ENCODE data around the gene KCNH2.

The KCNH2 gene

GRCh38 chr7:150968056-150968733, 9.9 kb downstream of the KCNH2 start:
- H3K36me3 ChIP-seq (ENCODE audit: low read length), result no peaks in the 10 kb centered on the region
- no peaks in the 10 kb centered on the region for H3K27me3 ChIP-seq (ENCODE audit: low read length)
- no peak overlapping the region for H3K27ac ChIP-seq (ENCODE audit: low read depth, low read length)
- no peak overlapping the region for H3K4me3 ChIP-seq (ENCODE audit: insufficient read depth, low read length, poor library complexity, severe bottlenecking)
- no peaks in the 10 kb centered on the region for H3F3A ChIP-seq (ENCODE audit: insufficient read depth)
- TF ChIP-seq EZH2phosphoT487 (conservative IDR thresholded peaks at IDR 0.05; ENCODE audit: low read length) (no peak), CTCF (IDR thresholded peaks at IDR 0.05; ENCODE audit: insufficient read depth, low read length, poor library complexity, severe bottlenecking) (no peak)
- no peaks in the 10 kb centered on the region for H3K9me2 ChIP-seq (replicated peaks; ENCODE audit: insufficient read depth, low read length)
- H3K9ac ChIP-seq (ENCODE audit: low read length), result no peak overlapping the region
- no peaks in the 10 kb centered on the region for H3K79me2 ChIP-seq (ENCODE audit: insufficient read depth, low read length)
- H4K20me1 ChIP-seq (ENCODE audit: low read depth, low read length), result no peaks in the 10 kb centered on the region
- no peak overlapping the region for H2AFZ ChIP-seq (ENCODE audit: low read depth, low read length, severe bottlenecking)
- no peak overlapping the region for H3K4me2 ChIP-seq (ENCODE audit: low read depth, low read length, poor library complexity, severe bottlenecking)
- no peaks in the 10 kb centered on the region for H3K9me3 ChIP-seq (ENCODE audit: insufficient read depth, low read length)

GRCh38 chr7:150967349-150967748, 10.8 kb downstream of the KCNH2 start:
- no peak overlapping the region for H3K9ac ChIP-seq (ENCODE audit: low read length)
- H3K4me3 ChIP-seq (ENCODE audit: insufficient read depth, low read length, poor library complexity, severe bottlenecking), result no peak overlapping the region
- H3K36me3 ChIP-seq (ENCODE audit: low read length), result no peaks in the 10 kb centered on the region
- no peaks in the 10 kb centered on the region for H3K27me3 ChIP-seq (ENCODE audit: low read length)
- no peak overlapping the region for H3K4me2 ChIP-seq (ENCODE audit: low read depth, low read length, poor library complexity, severe bottlenecking)
- H2AFZ ChIP-seq (ENCODE audit: low read depth, low read length, severe bottlenecking), result no peak overlapping the region
- H3F3A ChIP-seq (ENCODE audit: insufficient read depth), result no peaks in the 10 kb centered on the region
- H4K20me1 ChIP-seq (ENCODE audit: low read depth, low read length), result no peaks in the 10 kb centered on the region
- no peaks in the 10 kb centered on the region for H3K79me2 ChIP-seq (ENCODE audit: insufficient read depth, low read length)
- H3K9me3 ChIP-seq (ENCODE audit: insufficient read depth, low read length), result no peaks in the 10 kb centered on the region
- no peak for TF ChIP-seq CTCF (IDR thresholded peaks at IDR 0.05; ENCODE audit: insufficient read depth, low read length, poor library complexity, severe bottlenecking)
- no peak for TF ChIP-seq EZH2phosphoT487 (conservative IDR thresholded peaks at IDR 0.05; ENCODE audit: low read length)
- H3K27ac ChIP-seq (ENCODE audit: low read depth, low read length), result no peak overlapping the region
- H3K9me2 ChIP-seq (replicated peaks; ENCODE audit: insufficient read depth, low read length), result no peaks in the 10 kb centered on the region

- Histone ChIP-seq H3K27me3 (ENCODE audit: low read length) (no peaks in the 10 kb centered on the region), H2AFZ (ENCODE audit: low read depth, low read length, severe bottlenecking) (no peak overlapping the region), H3F3A (ENCODE audit: insufficient read depth) (no peaks in the 10 kb centered on the region), H3K4me3 (ENCODE audit: insufficient read depth, low read length, poor library complexity, severe bottlenecking) (no peak overlapping the region), H3K36me3 (ENCODE audit: low read length) (no peaks in the 10 kb centered on the region), H3K9ac (ENCODE audit: low read length) (no peak overlapping the region), H3K27ac (ENCODE audit: low read depth, low read length) (no peak overlapping the region), H4K20me1 (ENCODE audit: low read depth, low read length) (no peaks in the 10 kb centered on the region), H3K9me2 (replicated peaks; ENCODE audit: insufficient read depth, low read length) (no peaks in the 10 kb centered on the region), H3K79me2 (ENCODE audit: insufficient read depth, low read length) (no peaks in the 10 kb centered on the region), H3K9me3 (ENCODE audit: insufficient read depth, low read length) (no peaks in the 10 kb centered on the region), H3K4me2 (ENCODE audit: low read depth, low read length, poor library complexity, severe bottlenecking) (no peak overlapping the region)
- TF ChIP-seq CTCF (IDR thresholded peaks at IDR 0.05; ENCODE audit: insufficient read depth, low read length, poor library complexity, severe bottlenecking) (no peak), EZH2phosphoT487 (conservative IDR thresholded peaks at IDR 0.05; ENCODE audit: low read length) (no peak)
Measured at GRCh38 chr7:150966002-150966401, 12.1 kb downstream of the KCNH2 start.

Measured in SU-DHL-6 (cell line).